ENCODE results near the gene ROBO1.

ROBO1 gene

DNA sequence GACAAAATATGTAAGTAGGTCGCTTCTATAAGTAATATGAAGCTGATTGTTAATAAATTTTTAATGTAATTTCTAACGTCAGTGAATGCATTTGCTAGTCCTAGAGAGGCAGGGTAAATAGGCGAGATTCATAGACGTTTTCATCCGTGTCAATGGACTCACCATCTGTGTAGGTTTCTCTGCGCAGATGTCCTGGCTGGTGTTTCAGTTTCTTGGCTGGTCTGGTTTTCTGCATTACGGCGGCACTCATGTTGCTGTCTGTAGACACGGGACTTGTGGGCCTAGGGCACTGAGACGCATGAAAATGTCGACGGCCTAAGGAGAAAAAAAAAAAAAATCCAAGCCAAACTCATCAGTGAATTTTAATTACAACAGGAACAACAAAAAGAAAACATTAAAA is 1153.3 kb downstream of the ROBO1 start:
- no peak for DNase-seq (ENCODE audit: low spot score)

GRCh38 chr3:78613421-78613879 is 1154.3 kb downstream of the ROBO1 start:
- no peak for DNase-seq (ENCODE audit: low spot score)

- DNase-seq (ENCODE audit: low spot score), result no peak
Measured at GRCh38 chr3:78611278-78611677, 1156.5 kb downstream of the ROBO1 start.

GRCh38 chr3:78610462-78611125 is 1157.2 kb downstream of the ROBO1 start:
- no peak for DNase-seq (ENCODE audit: low spot score)

DNA sequence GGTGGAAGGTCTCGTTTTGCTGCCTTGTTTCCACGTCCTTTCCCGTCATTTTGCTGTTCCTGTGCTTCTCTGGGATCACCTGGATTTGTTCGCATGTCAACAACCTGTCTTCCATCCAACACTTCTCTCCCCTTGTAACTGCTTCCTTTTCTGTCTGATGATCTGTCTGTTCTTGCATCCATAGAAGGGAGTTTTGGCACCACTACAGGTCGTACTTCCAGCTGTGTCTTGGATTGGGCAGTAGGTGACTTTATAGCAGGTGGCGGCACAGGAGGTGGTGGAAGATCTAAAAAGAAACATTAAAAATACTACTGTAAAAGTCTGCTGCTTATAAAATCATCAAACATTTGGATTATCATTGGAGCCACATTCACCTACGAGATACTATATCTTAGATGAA is 1161.0 kb downstream of the ROBO1 start:
- DNase-seq (ENCODE audit: low spot score), result no peak

DNA sequence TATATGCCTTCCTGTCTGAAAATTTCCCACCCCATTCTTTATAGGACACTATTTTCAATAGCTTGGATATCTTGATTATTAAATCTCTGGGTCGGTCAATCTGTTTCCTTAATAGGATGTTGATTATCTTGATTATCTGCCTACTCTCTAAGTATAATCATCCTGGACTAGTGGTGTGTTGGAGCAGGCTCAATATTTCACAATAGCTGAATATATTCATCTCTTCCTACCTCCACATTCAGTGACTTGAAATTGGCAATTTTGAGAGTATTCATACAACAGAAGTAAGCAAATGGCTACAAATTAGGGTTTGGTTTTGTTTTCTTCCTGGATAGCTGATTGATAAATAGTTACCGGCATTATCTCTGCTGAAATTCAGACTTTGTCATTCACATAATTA is 1162.6 kb downstream of the ROBO1 start:
- no peak for DNase-seq (ENCODE audit: low spot score)

GRCh38 chr3:78604341-78604740 is 1163.5 kb downstream of the ROBO1 start:
- DNase-seq (ENCODE audit: low spot score), result no peak

DNA sequence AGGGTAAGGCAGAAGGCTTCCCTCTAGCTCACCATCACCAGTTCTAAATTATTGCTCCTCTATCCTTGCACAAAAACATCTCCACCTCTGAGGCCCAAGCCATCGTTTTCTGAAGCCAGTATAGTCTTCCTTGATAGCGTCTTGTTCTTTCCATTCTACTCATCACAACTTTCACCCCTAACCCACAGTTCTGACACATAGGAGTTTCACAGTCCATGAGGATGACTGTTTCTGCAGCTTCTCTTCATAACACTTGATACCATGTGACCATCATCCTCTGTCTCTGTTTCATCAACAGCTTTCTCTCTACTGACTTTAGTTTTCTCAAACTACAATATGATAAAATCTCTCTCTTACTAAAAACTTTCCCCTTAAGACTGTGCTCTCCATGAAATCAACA is 1166.5 kb downstream of the ROBO1 start:
- no peak for DNase-seq (ENCODE audit: low spot score)

DNA sequence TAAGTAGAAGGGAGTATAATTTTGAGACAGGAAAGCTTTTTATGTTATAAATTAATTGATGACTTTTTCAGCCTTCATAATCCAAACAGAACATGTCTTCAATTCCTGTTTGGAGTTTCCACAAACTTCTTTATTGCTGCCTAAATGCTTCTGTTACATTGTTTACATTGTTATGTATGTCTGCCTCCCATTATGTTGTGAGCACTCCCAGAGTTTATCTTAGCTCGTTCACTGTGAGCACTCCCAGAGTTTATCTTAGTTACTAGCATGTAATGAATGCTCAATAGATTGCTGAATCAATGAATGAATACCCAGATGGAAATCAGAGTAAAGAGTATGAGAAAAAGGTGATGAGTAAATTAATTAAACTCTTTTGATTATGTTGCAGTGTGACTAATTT is 1178.0 kb downstream of the ROBO1 start:
- no peak for DNase-seq (ENCODE audit: low spot score)

DNA sequence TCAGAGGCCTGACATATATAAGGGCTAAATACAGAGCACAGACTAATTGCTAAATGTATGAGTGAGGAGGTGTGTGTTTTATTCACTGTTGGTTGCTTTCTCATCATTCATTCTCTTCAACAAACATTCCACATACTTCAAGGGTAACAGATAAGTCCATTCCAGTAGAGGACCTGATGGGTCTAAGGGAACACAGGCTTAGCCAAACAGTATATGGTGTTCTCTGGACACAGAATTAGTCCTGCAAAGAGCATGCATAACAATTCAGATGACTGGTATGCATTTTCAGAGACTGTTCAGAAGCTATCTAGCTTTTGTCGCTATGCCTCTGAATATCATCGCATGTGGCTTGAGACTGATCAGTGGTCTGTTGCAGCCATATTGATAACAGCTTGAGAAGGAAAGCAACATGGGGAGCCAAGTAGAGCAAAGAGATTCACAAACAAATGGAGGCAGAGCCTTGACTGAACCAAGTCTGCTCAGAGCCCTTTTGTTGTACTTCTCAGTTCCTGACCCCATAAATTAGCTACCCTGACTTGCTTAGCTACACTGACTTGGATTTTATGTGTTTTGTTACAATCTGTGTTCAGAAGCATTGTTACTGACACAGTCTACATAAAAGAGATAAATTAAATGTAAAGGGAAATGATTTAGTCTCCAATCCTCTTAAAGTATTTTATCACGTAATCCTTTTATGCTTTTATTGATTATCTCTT is 1178.7 kb downstream of the ROBO1 start:
- DNase-seq (ENCODE audit: low spot score), result no peak

- DNase-seq (ENCODE audit: low spot score), result no peak
Measured at GRCh38 chr3:78580681-78581080, 1187.1 kb downstream of the ROBO1 start.

GRCh38 chr3:78571486-78571885 is 1196.3 kb downstream of the ROBO1 start:
- DNase-seq (ENCODE audit: low spot score), result no peak

DNA sequence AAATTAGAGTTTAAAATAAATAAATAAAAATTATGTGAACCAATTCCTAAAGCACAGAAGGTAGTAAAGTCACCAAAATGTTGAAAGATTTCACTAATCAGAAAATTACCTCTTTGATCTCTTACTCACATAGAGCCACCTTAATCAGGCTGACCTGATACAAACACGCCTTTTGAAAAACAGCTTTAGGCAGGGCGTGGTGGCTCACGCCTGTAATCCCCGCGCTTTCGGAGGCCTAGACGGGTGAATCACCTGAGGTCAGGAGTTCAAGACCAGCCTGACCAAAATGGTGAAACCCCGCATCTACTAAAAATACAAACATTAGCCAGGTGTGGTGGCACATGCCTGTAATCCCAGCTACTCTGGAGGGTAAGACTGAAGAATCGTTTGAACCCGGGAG is 1197.3 kb downstream of the ROBO1 start:
- no peak for DNase-seq (ENCODE audit: low spot score)

- no peak for DNase-seq (ENCODE audit: low spot score)
Measured at GRCh38 chr3:78569804-78570203, 1198.0 kb downstream of the ROBO1 start.

- DNase-seq (ENCODE audit: low spot score), result no peak
Measured at GRCh38 chr3:78565712-78566111, 1202.1 kb downstream of the ROBO1 start.

DNA sequence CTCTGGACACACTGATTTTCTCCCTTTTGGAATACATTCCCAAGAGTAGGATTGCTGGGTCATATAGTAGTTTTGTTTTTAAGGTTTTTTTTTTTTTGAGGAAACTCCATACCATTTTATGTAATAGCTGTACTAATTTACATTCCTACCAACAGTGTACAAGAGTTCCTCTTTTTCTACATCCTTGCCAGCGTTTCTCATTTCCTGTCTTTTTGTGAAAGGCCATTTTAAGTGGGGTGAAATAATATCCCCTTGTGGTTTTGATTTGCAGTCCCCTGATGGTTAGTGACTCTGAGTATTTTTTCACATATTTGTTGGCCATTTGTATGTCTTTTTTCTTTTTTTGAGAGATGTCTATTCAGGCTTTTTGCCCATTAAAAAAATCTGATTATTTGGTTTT is 1205.5 kb downstream of the ROBO1 start:
- no peak for DNase-seq (ENCODE audit: low spot score)
